Measurements from ENCODE around the gene JUNB.

- TF ChIP-seq CTCF (IDR thresholded peaks at IDR 0.05): no peak
- no peak for TF ChIP-seq EZH2 (IDR thresholded peaks at IDR 0.05)
- no peak for TF ChIP-seq EZH2phosphoT487 (IDR thresholded peaks at IDR 0.05)
Observed at GRCh38 chr19:12785431-12786031, 5.8 kb upstream of the JUNB start.

Data from neural progenitor cell (in vitro differentiated cells).